Measurements from ENCODE around the gene CCDC197.

Gene CCDC197

DNA sequence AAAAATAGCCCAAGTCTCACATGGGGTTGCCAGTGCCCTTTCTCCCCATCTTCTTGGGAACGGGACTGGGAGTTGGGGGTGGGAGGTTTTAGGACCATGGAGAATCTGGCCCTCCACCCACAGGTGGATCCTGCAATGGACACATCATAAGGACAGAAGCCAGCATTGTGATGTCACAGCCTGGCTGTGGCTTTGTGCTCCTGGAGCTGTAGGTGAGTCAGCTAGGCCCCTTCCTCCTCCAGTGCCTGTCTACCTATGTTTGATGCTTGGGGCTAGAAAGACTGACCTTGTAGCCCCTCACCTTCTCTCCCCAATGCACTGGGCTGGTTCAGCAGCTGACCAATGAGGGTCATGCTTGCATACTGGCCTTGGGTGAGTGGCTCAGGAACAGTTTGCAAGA lies at the start of gene CCDC197:
TSS of gene CCDC197 (plus strand) at position 220 of the 400 bp plus-strand sequence. CDS start 831 bp downstream, outside the sequence.
- TF ChIP-seq, protein P1, sequence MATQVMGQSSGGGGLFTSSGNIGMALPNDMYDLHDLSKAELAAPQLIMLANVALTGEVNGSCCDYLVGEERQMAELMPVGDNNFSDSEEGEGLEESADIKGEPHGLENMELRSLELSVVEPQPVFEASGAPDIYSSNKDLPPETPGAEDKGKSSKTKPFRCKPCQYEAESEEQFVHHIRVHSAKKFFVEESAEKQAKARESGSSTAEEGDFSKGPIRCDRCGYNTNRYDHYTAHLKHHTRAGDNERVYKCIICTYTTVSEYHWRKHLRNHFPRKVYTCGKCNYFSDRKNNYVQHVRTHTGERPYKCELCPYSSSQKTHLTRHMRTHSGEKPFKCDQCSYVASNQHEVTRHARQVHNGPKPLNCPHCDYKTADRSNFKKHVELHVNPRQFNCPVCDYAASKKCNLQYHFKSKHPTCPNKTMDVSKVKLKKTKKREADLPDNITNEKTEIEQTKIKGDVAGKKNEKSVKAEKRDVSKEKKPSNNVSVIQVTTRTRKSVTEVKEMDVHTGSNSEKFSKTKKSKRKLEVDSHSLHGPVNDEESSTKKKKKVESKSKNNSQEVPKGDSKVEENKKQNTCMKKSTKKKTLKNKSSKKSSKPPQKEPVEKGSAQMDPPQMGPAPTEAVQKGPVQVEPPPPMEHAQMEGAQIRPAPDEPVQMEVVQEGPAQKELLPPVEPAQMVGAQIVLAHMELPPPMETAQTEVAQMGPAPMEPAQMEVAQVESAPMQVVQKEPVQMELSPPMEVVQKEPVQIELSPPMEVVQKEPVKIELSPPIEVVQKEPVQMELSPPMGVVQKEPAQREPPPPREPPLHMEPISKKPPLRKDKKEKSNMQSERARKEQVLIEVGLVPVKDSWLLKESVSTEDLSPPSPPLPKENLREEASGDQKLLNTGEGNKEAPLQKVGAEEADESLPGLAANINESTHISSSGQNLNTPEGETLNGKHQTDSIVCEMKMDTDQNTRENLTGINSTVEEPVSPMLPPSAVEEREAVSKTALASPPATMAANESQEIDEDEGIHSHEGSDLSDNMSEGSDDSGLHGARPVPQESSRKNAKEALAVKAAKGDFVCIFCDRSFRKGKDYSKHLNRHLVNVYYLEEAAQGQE (IDR thresholded peaks at IDR 0.05; ENCODE audit: low read depth), result no peak
- no peak for TF ChIP-seq CEBPB (IDR thresholded peaks at IDR 0.05)
- no peak for TF ChIP-seq TAF1 (IDR thresholded peaks at IDR 0.05; ENCODE audit: low read depth)

DNA sequence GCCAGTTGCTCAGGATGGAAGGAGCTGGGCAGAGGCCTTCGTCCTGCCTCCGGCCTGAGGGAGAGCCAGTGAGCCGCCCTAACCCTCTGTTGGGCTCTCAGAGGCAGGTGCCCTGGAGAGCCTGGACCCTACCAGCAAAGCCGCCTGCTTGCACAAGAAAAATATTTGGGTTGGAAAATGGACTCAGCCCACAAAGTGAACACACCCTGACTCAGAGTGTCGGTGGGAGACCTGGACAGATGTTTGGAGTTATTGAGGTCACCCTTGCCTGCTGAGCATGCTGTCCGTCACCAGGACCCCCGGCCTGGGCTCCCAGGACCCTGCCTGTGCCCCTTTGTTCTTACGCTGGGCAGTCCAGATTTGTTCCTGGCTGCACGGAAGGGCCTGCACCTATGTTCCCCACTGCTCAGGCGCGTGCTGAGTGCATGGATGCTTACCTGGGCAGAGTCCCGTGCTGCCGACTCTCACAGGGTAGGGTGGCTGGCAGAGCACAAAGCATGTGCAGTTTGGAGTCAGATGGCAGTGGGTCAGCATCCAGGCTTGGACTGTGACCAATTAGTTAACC lies 47.5 kb upstream of the CCDC197 start:
- TF ChIP-seq RAD21 (IDR thresholded peaks at IDR 0.05; ENCODE audit: low read depth) (no peak), CEBPB (IDR thresholded peaks at IDR 0.05) (no peak), TCF12 (IDR thresholded peaks at IDR 0.05; ENCODE audit: low read depth) (no peak), TAF1 (IDR thresholded peaks at IDR 0.05; ENCODE audit: low read depth) (no peak), ZBTB7A (IDR thresholded peaks at IDR 0.05; ENCODE audit: low read depth) (no peak), YY1 (IDR thresholded peaks at IDR 0.05; ENCODE audit: low read depth) (no peak), EGR1 (IDR thresholded peaks at IDR 0.05) (no peak), TEAD4 (IDR thresholded peaks at IDR 0.05) (no peak), CREB1 (IDR thresholded peaks at IDR 0.05; ENCODE audit: low read depth) (no peak), FOXM1 (IDR thresholded peaks at IDR 0.05; ENCODE audit: borderline replicate concordance, low read depth) (no peak), EP300 (IDR thresholded peaks at IDR 0.05; ENCODE audit: borderline replicate concordance) (no peak), NFIC (IDR thresholded peaks at IDR 0.05) (no peak)
- TF ChIP-seq, protein P2, sequence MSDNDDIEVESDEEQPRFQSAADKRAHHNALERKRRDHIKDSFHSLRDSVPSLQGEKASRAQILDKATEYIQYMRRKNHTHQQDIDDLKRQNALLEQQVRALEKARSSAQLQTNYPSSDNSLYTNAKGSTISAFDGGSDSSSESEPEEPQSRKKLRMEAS (IDR thresholded peaks at IDR 0.05), result no peak
- TF ChIP-seq, protein P3, sequence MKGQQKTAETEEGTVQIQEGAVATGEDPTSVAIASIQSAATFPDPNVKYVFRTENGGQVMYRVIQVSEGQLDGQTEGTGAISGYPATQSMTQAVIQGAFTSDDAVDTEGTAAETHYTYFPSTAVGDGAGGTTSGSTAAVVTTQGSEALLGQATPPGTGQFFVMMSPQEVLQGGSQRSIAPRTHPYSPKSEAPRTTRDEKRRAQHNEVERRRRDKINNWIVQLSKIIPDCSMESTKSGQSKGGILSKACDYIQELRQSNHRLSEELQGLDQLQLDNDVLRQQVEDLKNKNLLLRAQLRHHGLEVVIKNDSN (IDR thresholded peaks at IDR 0.05), result no peak
- TF ChIP-seq, protein P1 (IDR thresholded peaks at IDR 0.05; ENCODE audit: low read depth), result no peak

DNA sequence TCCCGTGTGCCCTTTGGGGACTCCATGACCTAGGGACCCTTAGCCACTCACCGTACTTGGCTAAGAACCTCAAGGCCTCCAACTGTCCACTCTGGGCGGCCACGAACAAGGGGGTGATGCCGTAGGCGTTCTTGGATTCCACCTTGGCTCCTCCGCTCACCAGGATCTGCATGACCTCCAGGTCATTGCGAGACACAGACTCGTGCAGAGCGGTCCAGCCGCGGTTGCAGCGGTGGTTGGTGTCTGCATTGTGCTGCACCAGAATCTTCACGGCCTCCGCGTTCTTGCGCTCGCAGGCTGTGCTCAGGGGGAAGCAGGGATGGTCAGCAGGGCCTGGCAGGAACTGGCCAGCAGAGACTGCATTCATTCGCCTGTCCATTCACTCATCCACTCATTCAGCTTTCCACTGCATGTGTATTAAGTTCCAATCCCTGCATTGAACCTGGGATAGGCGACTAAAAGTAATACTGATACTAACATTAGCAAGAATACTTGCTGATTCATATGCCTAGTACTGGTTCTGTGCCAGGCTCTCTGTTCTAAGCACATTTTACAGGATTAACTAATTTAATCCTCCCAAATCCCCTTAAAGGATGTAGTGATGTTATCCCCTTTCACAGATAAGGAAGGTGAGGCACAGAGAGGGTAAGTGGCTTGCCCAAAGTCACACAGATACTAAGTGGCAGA lies 46.0 kb upstream of the CCDC197 start:
- TF ChIP-seq CEBPB (IDR thresholded peaks at IDR 0.05) (no peak), ZBTB7A (IDR thresholded peaks at IDR 0.05; ENCODE audit: low read depth) (no peak), NFIC (IDR thresholded peaks at IDR 0.05) (no peak)

DNA sequence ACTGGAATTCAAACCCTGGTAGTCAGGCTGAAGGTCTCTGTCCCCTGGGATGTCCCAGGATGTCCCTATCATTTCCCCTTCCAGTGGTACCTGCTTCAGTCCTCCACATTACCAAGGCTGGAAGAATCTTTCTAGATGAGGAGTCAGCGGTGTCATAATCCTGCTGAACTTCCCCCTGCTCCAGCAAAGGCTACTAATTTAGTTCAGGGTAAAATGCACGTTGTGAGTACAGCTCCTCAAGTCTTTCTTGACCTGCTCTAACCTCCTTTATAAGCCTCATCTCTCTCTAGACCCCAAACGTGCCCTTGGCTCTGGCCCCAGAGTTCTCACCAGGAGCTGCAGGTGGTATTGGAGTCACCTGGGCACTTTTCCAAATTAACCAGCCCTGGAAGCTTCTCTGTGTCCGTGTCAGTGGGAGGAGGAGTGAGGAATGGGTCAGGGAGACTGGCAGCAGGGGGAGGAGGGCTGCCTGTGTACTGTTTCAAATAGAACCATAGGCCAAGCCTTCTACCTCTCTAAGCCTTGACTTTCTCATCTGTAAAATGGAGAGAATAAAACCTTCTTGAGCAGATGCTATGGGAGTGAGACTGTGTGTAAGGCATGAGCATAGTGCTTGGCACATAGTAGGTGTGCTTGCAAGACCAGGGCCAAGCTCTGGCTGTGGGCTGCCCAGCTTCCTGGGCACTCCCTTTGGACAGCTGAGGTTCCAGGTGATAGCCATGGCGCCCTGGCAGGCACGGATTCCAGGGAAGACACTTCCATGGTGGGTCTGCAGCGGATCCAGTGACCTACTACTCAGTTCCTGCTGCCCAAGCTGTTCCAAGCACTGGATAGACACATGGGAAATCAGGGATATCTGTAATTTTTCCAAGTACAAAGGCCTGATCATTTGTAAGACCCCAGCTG lies 45.2 kb upstream of the CCDC197 start:
- TF ChIP-seq ZBTB7A (IDR thresholded peaks at IDR 0.05; ENCODE audit: low read depth) (no peak), NFIC (IDR thresholded peaks at IDR 0.05) (peak; percentile 85), YY1 (IDR thresholded peaks at IDR 0.05; ENCODE audit: low read depth) (no peak), TEAD4 (IDR thresholded peaks at IDR 0.05) (no peak), TAF1 (IDR thresholded peaks at IDR 0.05; ENCODE audit: low read depth) (no peak), FOXM1 (IDR thresholded peaks at IDR 0.05; ENCODE audit: borderline replicate concordance, low read depth) (no peak), EP300 (IDR thresholded peaks at IDR 0.05; ENCODE audit: borderline replicate concordance) (peak; percentile 45; the same call in 1 of the 2 replicates), CEBPB (IDR thresholded peaks at IDR 0.05) (no peak), RAD21 (IDR thresholded peaks at IDR 0.05; ENCODE audit: low read depth) (no peak; the same call in 1 of the 2 replicates), TCF12 (IDR thresholded peaks at IDR 0.05; ENCODE audit: low read depth) (0 out of 2 replicates have a peak, but pooled peaks have one; percentile 16), CREB1 (IDR thresholded peaks at IDR 0.05; ENCODE audit: low read depth) (no peak), EGR1 (IDR thresholded peaks at IDR 0.05) (no peak)
- TF ChIP-seq, protein P2 (IDR thresholded peaks at IDR 0.05), result no peak
- TF ChIP-seq, protein P3 (IDR thresholded peaks at IDR 0.05), result no peak
- TF ChIP-seq, protein P1 (IDR thresholded peaks at IDR 0.05; ENCODE audit: low read depth), result no peak
